Tongue (tissue), 2 donors: ENCODE results near the gene NFIC. TPM values are rescaled to one million over a fixed set of nuclear protein-coding genes. Genes with fewer than 3 reads are reported as not detected.
"Not testable (repeated sequence)": the region's sequence is repeated elsewhere in the genome, so short reads cannot be mapped to it uniquely, and the experiment has no call there.

Experiments used
- DNase-seq: peaks from one replicate; pipeline ENCODE4 v3.0.0-alpha.2; 2015
- total RNA-seq: library from RNA; depleted of rRNA; stranded (reverse); fragments of >200 nt; gene quantifications from one replicate; pipeline ENCODE4 v1.2.3, GENCODE V29; 2014

Gene NFIC
- total RNA-seq, 1 donor from 2014 or later: 70.0 TPM

- DNase-seq: not testable (repeated sequence)
These were observed 55.3 kb downstream of the NFIC start for GRCh38 chr19:3421656-3422055.

DNA sequence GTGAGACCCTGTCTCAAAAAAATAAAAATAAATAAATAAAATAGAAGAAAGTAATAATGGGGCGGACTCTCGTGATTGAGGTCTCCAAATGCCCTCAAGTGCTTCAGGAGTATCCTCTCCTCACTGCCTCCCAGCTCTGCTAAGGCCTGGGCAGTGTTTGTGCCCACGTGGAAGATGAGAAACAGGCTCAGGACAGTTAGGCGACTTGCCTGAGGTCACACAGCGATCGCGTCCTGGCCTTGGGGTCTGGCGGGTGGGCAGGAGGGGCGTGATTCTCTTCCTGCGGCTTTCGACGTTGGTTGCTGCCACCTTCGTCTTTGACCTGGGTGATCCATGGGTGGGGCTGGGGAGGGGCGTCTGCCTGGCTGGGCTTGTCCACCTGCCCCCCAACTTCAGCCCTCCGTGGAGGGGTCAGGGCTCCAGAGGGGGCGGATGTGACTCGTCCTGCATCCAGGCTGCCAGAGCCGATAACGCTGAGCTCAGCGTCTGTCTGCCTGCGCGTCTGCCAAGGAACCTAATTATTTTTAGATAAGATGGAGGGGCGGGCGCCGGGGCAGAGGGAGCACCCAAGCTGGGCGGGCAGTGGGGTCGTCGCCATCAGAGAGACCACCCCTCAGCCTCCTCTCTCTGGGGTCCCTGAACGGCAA lies 56.9 kb downstream of the NFIC start:
- DNase-seq: no peak

- no peak for DNase-seq
These were observed 60.0 kb downstream of the NFIC start for GRCh38 chr19:3426433-3426832.

DNA sequence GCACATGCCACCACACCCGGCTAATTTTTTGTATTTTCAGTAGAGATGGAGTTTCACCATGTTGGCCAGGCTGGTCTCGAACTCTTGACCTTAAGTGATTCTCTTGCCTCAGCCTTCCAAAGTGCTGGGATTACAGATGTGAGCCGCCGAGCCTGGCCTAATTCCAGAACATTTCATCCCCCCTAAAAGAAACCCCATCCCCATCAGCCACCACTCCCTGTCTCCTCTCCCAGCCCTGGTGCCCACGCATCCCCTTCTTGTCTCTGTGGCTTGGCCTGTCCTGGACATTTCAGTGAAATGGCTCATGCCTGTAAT lies 63.9 kb downstream of the NFIC start:
- DNase-seq: not testable (repeated sequence)

DNA sequence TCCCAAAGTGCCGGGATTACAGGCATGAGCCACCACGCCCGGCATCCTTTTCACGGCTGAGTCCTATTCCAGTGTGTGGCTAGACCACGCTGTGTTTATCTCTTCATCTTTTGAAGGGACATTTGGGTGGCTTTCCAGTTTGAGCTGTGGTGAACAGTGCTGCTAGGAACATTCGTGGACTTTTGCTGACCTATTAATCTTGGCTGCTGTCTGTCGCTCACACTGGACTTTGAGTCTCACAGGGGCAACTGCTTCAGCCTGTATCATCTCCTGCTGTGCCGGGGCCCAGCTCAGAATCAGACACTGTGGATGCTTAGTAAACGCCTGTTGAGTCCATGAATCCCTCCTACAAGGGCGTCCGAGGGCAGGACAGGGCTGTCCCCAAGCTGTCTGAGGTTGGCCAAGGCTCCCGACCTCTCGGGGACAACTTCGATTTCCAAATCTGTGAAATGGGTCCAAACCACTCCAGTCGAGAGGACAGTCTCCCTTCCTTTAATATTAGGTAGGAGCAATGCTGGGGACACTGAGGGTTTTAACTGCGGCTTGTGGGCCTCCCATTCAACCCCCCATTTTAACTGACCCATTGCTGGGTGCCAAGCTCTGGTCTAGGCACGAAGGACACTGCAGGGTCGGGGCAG lies 65.5 kb downstream of the NFIC start:
- no peak for DNase-seq

DNA sequence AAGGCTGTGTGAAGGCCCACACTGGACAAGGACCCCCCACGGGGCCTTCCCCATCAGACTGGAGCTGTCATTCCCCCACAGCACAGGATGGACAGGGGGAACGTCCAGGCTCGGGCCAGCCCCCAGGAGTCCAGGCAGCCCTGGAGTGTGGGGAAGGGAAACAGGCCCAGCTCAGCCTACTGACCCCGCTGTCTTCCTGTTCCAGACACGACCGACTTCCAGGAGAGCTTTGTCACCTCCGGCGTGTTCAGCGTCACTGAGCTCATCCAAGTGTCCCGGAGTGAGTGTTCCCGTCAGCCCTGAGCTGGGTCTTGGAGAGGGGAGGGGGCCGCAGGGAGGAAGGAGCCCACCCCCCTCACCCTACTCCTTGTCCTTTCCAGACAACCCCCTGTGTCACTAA lies 66.9 kb downstream of the NFIC start:
- DNase-seq: no peak

DNA sequence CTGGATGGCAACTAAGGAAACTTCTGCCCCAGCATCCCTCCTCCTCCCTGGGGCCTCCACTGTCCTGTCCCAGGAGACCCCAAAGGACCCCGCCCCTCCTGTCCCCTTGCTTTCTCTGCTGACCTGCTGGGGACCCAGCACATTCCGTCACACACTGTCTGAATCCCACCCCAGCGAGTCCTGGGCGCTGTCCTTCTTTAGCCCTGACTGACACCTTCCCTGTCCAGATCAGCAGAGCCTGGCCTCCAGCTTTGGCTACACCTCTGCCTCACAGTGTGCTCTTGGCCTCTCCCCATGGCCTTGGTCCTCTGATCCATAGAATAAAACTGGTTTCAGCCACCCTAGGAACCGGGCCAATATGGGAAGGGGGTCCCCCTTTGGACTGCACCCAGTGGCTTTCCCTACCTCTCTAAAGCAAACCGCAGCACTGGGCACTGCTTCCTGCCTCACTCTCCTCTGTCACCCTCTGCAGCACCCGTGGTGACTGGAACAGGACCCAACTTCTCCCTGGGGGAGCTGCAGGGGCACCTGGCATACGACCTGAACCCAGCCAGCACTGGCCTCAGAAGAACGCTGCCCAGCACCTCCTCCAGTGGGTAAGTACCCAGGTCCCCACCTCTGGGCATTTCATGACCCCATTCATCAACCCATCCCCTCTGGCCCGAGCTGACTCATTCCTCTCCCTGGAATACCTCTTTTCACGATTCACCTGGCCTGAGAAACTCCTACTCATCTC lies 67.6 kb downstream of the NFIC start:
- DNase-seq: no peak

DNA sequence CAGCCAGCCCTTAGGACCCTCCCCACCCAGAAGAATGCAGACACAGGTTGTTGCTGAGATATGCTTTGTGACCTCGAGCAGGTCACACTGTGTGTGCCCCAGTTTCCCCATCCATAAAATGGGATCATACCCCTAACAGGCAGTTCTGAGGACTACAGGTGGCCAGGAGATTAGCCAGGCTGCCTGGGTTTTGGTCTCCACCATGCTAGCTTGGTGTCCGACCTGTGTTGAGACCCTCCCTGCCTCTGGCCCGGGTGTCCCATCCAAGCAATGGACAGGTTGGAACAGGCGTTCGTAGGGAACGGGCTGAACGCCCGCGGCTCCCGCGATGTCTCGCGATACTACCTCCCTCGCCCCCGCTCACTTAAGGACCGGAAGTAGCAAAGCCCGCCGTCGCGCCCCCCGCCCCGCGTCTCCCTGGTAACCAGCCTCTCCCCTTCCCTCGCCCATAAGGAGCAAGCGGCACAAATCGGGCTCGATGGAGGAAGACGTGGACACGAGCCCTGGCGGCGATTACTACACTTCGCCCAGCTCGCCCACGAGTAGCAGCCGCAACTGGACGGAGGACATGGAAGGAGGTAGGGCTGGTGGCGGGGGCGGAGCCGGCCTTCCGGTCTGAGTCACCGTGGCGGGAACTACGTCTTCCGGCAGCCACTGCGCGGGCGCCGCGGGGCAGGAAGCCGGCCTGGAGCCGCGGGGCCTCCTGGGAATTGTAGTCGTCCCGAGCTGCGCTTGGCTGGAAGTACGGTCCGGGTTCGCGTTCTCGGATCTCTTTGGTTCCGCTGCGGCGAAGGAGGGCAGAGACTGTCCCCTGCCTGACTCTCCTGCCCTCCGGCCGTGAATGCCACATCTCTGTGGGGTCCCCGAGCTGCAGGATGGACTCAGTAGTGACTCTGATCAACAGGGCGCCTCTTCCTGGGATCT lies 68.5 kb downstream of the NFIC start:
- peak; percentile 98 for DNase-seq

DNA sequence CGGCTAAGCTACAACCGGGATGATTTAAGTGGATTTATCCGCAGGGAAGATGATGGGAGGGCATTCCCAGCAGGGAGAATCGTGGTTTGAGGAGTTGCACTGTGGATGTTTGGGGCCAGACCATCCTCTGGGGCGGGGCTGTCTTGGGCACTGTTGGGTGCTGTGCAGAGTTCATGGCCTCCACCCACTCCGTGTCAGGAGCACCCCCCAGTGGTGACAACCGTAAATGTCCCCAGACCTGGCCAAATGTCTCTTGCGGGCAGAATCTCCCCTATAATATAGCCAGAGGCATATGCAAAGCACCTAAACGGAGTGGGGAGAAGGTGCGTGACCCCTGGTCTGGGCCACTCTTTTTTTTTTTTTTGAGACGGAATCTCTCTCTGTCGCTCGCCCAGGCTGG lies 73.7 kb downstream of the NFIC start:
- DNase-seq: peak; percentile 26

GRCh38 chr19:3441089-3441985 lies 75.0 kb downstream of the NFIC start:
- no peak for DNase-seq

DNA sequence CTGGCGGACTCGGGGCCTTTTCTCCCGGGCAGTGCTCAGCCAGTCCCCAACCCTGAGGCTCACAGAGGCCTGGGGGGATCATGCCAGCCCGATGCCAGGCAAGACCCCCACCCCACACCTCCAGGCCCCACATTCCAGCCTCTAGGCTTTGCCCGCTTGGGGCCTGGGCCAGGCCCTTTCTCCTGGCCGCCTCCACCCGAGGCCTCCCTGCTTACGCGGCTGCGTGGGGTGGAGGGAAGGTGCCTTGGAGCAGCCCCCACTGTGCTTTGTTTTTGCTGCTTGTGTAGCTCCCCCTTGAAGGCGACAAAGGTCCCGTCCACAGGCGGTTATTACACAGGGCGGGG lies 75.6 kb downstream of the NFIC start:
- no peak for DNase-seq

GRCh38 chr19:3442487-3443071 lies 76.2 kb downstream of the NFIC start:
- DNase-seq: no peak

DNA sequence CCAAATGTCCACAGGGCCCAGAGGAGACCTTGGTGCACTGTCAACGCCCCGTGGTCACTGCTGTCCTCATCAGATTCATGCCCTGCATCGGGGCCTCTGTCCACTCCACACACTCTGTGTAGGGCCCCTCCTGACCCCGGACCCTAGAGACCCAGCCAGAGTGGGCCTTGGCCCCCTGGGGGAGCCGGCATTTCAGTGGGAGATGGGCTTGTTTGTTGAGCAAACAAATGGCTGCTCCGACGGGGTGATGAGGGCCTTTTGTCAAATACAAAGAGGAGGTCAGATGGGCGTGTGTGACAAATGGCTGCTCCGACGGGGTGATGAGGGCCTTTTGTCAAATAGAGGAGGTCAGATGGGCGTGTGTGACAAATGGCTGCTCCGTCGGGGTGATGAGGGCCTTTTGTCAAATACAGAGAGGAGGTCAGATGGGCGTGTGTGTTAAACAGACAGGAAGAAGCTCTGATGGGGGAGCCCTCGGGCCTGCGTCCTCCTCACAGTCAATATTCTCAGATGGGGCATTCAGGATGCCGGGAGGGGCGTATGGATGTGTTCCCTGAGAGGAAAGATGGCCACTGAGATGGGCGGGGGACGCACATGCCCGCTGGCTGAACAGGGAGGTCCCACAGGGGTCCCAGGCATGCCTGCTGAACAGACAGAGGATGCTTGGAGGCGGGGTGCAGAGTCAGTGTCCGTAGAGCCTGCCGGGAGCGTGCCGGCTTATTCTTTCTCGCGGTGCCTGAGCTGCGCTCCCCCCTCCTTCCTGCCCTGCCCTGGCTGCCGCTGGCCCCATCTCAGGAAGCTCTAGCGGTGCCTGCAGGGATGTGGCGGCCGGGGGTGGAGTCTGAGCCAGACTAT lies 77.7 kb downstream of the NFIC start:
- peak; percentile 60 for DNase-seq

- DNase-seq: no peak
These were observed 78.4 kb downstream of the NFIC start for GRCh38 chr19:3444695-3445234.

GRCh38 chr19:3446657-3447056 lies 80.3 kb downstream of the NFIC start:
- not testable (repeated sequence) for DNase-seq

- no peak for DNase-seq
These were observed 82.4 kb downstream of the NFIC start for GRCh38 chr19:3448616-3449334.

- peak; percentile 33 for DNase-seq
These were observed 84.5 kb downstream of the NFIC start for GRCh38 chr19:3450796-3451411.

GRCh38 chr19:3451451-3451866 lies 85.1 kb downstream of the NFIC start:
- DNase-seq: no peak
